Posterior vena cava (tissue), 2 donors: ENCODE data around the gene RETSAT. TPM values are rescaled to one million over a fixed set of nuclear protein-coding genes. Genes with fewer than 3 reads are reported as not detected.
"Not testable (repeated sequence)": the region's sequence is repeated elsewhere in the genome, so short reads cannot be mapped to it uniquely, and the experiment has no call there.

Source experiments
- DNase-seq: peaks from one replicate; pipeline ENCODE4 v3.0.0-alpha.2; 2020; ENCODE audit warnings: low spot score
- intact Hi-C, 2 donors: fragments of 100-400 bp; cut with DNase I; formaldehyde crosslinking; loops; one replicate each; pipeline versions ENCODE4 v1.14.1 to v1.14.2; 2022 to 2023
- total RNA-seq, 2 donors: library from RNA; stranded (reverse); fragmentation: NEBNext Ultra II Directional; extraction: Animal tissue kit (Norgen Biotek cat#: 25700); gene quantifications; one replicate each; pipeline ENCODE4 v1.2.1, GENCODE V29; 2021
- donor health status: DM: yes; HTN: yes; CAD: no.
- donor health status: DM: yes; HTN: yes; CAD: no.

The RETSAT gene
- total RNA-seq, 2 donors from 2014 or later = 29.2 TPM

GRCh38 chr2:85383850-85384249, 29.5 kb upstream of the RETSAT start:
- no peak for DNase-seq
- intact Hi-C loops = no loop called here

- intact Hi-C loops = not testable (repeated sequence)
- DNase-seq = peak; percentile 1
Observed at GRCh38 chr2:85383151-85383550, 28.8 kb upstream of the RETSAT start.

GRCh38 chr2:85380048-85380447, 25.7 kb upstream of the RETSAT start:
- no peak for DNase-seq
- intact Hi-C loops = no loop called here

GRCh38 chr2:85378257-85378656, 23.9 kb upstream of the RETSAT start:
- DNase-seq = peak; percentile 3
- intact Hi-C loops = no loop called here

- intact Hi-C loops = no loop called here
- DNase-seq = peak; percentile 42
Observed at GRCh38 chr2:85377083-85377482, 22.8 kb upstream of the RETSAT start.

- intact Hi-C loops = no loop called here
- peak; percentile 30 for DNase-seq
Observed at GRCh38 chr2:85376291-85377065, 22.1 kb upstream of the RETSAT start.

- no peak for DNase-seq
- intact Hi-C loops = no loop called here
Observed at GRCh38 chr2:85371045-85371444, 16.7 kb upstream of the RETSAT start.

- DNase-seq = no peak
- intact Hi-C loops = no loop called here
Observed at GRCh38 chr2:85369500-85369899, 15.2 kb upstream of the RETSAT start.

GRCh38 chr2:85368921-85369320, 14.6 kb upstream of the RETSAT start:
- intact Hi-C loops = no loop called here
- no peak for DNase-seq

GRCh38 chr2:85367180-85367579, 12.9 kb upstream of the RETSAT start:
- intact Hi-C loops = no loop called here
- no peak for DNase-seq

GRCh38 chr2:85362653-85363387, 8.5 kb upstream of the RETSAT start:
- intact Hi-C loops, DNase-seq: not testable (repeated sequence)

GRCh38 chr2:85357736-85358135, 3.4 kb upstream of the RETSAT start:
- intact Hi-C loops = no loop called here
- no peak for DNase-seq

- DNase-seq = no peak
- intact Hi-C loops = no loop called here
Observed at GRCh38 chr2:85356186-85356585, 1.9 kb upstream of the RETSAT start.

GRCh38 chr2:85355521-85355920, 1.2 kb upstream of the RETSAT start:
- no peak for DNase-seq

GRCh38 chr2:85355073-85355410, 714 bp upstream of the RETSAT start:
- DNase-seq = no peak
- intact Hi-C loops = no loop called here

More at GRCh38 chr2:85355521-85355920, 1.2 kb upstream of the RETSAT start:
- intact Hi-C loops = no loop called here

GRCh38 chr2:85353876-85354285, 447 bp downstream of the RETSAT start:
- intact Hi-C loops = no loop called here
- DNase-seq = no peak

- no peak for DNase-seq
- intact Hi-C loops = no loop called here
Observed at GRCh38 chr2:85347599-85347998, 6.7 kb downstream of the RETSAT start.

- DNase-seq = no peak
- intact Hi-C loops = no loop called here
Observed at GRCh38 chr2:85344356-85344954, 9.9 kb downstream of the RETSAT start.

GRCh38 chr2:85343207-85343895, 11.0 kb downstream of the RETSAT start:
- DNase-seq, intact Hi-C loops: not testable (repeated sequence)

GRCh38 chr2:85342156-85342555, 12.2 kb downstream of the RETSAT start:
- no peak for DNase-seq
- intact Hi-C loops = no loop called here
